Myocyte (in vitro differentiated cells): ENCODE results near the gene MRNIP. TPM values are rescaled to one million over a fixed set of nuclear protein-coding genes. Genes with fewer than 3 reads are reported as not detected.

ENCODE experiments used
- DNase-seq: peaks from one replicate; pipeline ENCODE4 v3.0.0-alpha.2; 2012; ENCODE audit warnings: low read depth
- polyA plus RNA-seq: library from polyadenylated mRNA; unstranded; fragments of >200 nt; gene quantifications from one replicate; pipeline ENCODE4 v1.2.1, GENCODE V29; 2012; ENCODE audit warnings: missing spikeins
- total RNA-seq: library from RNA; depleted of rRNA; stranded (reverse); fragments of >200 nt; gene quantifications from 2 replicates; pipeline ENCODE4 v1.2.3, GENCODE V29; 2014

MRNIP gene
- 22.5 and 30.1 TPM in 2 replicates for total RNA-seq
- 29.3 TPM for polyA plus RNA-seq

DNA sequence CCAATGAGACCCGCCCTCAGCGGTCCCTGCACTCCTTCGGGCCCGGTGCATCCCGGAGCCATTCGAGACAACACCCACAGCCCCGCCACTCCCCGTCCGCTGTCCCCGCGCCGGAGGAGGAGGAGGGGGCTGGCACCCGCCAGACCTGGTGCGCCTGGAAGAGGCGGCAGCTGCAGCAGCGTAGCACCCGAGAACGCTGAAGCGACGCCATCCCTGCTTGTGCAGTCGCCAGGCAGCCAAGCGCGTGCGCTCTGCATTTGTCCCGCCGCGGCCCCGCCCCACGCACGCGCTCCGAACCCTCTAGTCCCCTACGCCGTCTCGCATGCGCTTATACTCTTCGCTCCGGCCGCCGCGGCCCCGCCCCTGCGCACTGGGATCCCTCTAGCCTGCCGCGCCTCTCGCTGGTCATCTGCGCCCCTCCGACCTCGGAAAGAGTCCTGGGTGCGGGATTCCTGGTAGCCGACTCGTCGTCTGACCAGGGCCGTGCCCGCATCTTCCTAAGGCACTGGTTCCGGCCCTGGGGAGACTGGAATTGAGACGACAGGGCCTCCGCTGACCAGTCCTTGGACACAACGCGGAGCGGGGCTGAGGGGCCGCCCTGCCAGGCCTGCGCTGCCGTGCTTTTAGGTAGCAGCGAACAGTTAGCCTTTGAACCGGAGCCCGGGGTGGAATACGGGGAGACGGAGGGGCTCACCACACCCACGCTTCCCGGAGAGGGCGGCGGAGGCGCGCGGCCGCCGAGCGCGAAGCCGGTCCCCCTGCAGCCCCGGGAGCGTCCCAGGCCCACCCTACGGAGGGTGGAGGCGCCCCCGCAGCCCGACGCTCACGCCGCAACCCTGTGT lies at the start of gene MRNIP:
MRNIP (minus strand) TSS at position 232 of the 842 bp plus-strand sequence; CDS start at position 211, 21 bp downstream.
- DNase-seq: peak; percentile 98

- peak; percentile 75 for DNase-seq
Observed at GRCh38 chr5:179907556-179908324, 49.1 kb upstream of the MRNIP start, which contains the start of gene TBC1D9B. TSS of gene TBC1D9B (minus strand) at chr5:179907897. CDS start at chr5:179907821, 76 bp downstream.

DNA sequence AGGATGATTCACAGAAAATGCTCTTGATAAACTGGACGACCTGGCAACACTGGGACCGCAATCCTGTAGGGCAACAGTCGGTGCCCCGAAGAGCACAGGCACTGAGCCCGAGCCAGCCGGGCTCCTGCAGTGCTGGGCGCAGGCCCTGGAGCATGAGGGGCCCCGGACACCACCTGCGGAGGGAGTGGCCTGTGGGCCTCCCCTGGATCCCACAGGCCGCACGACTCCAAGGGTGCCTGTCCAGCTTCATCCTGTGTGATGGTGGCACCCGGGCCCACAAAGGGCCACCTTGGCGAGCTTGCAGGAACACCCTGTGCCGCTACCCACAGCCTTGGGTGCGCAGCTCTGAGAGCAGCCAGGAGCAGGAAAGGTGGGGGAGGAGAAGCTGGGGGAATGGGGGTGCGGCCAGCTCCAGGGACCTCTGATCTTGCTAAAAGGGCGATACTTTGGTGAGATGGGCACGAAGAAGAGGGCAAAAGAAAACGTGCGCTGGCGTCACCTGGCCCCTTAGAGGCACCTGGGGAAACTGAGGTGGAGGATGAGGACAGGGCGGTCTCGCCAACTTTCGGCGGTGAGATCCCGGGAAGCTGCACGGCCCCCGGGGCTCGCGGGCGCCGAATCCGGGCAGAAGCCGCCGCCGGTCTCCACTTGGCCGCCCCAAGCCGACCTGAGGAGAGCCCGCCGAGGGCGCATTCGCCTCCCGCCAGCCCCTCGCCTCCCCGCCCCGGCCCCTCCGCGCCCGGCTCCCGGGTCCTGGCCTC lies 48.4 kb upstream of the MRNIP start:
- peak; percentile 44 for DNase-seq

DNA sequence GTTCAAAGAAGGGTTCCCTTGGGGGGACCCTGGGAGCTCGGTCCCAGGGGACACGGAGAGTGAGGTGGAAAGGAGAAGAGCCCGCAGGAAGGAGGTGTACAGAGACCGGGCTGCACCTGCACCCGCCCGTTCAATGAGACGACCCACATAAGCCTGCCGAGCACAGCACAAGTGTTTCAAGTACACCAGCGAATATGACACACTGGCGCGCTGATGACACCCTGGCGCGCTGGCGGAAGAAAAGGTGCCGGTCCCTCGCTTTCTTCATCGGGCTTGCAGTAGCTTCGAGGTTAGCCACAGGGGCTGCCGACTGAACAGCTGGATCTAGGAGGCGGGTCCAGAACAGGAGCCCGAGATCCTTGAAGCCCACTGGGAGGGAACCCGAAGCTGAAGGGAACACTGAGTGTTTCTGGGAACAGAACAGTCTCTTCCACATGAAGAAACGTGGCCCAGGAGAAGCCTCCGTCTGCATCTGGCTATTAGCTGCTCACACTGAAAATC lies 47.7 kb upstream of the MRNIP start:
- peak; percentile 45 for DNase-seq

DNA sequence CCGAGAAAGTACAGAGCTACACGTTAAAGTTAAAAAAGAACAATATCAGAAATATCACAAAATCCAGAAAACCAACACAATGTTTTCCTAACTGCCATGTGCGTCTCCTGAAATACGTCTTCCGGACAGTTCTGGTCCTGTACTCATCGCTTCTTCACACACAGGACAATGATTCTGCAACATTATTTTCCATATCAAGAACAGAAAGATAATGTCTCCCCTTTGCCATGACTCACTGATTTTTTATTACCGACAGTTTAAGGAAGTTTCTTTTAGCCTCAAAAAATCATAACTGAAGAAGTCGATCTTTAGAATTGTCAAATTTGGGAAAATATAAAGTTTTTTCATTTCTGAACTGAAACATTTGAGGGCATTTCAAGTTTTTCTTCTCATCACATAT lies 46.5 kb upstream of the MRNIP start:
- DNase-seq: no peak

DNA sequence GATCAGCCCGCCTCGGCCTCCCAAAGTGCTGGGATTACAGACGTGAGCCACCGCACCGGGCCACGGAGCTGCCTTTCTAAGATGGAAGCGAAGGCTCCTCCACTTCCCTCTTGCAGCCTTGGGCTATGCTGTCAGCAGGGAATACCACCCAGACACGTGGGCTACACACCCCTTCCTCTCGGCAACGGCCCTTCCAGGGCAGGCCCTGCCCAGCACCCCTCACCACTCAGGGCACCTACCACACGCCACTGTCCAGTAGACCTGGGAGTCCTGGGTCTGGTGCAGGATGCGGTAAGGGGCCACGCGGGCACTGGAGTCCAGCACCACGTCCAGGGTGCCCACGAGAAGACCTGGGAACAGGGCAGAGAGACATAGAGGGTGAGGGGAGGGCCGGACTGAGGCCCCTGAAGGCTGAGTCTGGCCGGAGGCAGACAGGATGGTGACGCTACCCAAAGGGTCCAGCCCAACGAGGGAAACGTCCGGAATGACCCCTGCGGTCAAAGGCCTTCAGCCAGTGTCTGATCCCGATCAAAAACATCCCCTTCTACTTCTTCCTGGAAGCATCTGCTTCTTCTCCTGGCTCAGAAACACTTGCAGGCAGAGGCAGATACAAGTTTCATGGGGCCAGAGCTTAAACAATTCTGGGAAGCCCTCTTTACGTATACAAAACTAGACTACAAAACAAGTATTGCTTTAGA lies 46.0 kb upstream of the MRNIP start:
- no peak for DNase-seq

GRCh38 chr5:179902763-179903158 lies 44.1 kb upstream of the MRNIP start:
- no peak for DNase-seq

- DNase-seq: no peak
Observed at GRCh38 chr5:179901915-179902762, 43.5 kb upstream of the MRNIP start.

DNA sequence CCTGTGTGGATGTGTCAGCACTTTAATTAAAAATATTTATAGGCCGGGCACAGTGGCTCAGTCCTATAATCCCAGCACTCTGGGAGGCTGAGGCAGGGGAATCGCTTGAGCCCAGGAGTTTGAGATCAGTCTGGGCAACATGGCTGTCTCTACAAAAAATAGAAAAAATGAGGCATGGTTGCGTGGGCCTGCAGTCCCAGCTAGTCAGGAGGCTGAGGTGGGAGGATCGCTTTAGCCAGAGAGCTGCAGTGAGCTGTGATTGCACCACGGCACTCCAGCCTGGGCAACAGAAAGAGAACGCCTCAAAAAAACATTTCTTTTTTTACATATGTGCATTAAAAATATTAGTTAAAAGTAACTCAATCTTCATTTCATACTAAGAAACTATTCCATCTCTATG lies 42.8 kb upstream of the MRNIP start:
- no peak for DNase-seq

DNA sequence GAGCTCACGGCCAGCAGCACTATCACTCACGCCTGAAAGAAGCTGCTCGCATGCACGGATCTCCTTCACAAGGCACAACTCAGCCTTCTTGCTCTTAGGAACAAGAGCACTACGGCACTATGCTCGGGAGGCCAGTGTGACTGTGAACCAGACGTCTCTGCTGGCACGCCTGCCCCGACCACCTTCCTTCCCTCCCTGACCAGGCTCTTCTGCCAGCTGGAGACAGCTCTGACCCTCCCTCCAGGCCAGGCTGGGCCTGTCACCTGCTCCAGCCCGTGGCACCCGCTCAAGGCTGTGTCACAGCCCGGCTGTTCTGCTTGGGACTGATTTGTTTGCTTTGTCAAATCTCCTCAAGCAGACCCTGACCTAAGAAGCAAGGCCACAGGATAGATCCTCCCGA lies 42.1 kb upstream of the MRNIP start:
- peak; percentile 87 for DNase-seq

- peak; percentile 69 for DNase-seq
Observed at GRCh38 chr5:179900206-179900605, 41.6 kb upstream of the MRNIP start.

DNA sequence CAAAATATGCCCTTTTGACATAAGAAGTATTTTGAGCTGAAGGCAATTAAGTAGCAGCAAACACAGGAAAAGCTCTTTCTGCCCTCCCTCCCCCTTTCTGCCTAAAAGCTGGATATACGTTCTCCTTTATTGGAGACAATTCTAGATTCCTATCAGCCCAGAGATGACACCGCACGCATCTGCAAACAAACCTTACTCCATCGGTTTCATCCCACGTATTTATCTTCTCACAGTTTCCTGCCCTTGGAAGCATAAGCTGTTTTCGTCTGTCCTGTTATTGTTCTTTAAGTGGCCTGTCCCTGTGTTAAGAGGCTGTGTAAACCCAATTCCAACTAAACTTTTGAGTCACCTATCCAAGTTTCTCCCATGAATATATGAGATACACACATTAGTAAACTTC lies 37.2 kb upstream of the MRNIP start:
- DNase-seq: no peak

GRCh38 chr5:179893958-179894895 lies 35.6 kb upstream of the MRNIP start:
- no peak for DNase-seq

DNA sequence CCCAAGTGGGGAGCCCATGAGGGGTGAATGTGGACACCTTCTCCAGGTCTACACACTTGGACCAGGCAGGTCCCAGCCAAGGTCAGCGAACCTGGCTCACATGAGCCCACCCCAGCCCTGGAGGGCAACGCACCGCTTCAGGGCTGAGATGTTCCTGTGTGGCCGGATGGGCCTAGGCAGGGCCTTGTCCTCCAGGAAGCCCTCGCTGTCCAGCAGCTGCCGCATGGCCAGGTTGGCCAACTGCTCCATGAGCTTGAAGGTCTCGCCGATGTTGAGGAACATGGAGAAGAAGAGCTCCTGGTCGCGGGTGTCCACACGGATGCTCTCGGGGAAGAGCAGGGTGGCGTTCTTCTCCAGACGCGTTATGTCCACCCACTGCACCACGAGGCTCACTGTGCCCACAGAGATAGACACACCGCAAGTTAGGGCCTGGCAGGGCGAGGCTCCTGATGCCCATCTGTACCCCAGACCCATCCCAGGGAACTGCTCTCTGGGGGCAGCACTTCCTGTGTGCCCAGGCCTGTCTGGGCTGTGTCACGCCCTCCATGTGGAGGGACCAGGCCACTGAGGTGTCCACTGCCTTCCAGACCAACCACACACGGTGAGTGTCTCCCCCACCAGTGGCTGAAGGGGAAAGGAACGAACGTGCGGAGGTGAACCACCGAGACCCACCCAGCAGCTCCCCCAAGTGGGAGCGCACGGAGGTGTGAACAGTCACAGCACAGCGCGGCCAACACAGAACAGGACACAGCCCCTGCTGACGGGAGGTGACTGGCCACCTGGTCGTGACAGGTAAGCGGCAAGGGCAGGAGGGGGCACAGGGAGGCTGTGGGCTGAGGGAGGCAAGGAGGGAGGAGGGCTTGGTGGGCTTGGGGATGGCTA lies 34.7 kb upstream of the MRNIP start:
- DNase-seq: no peak

GRCh38 chr5:179892255-179892654 lies 33.6 kb upstream of the MRNIP start:
- DNase-seq: no peak

DNA sequence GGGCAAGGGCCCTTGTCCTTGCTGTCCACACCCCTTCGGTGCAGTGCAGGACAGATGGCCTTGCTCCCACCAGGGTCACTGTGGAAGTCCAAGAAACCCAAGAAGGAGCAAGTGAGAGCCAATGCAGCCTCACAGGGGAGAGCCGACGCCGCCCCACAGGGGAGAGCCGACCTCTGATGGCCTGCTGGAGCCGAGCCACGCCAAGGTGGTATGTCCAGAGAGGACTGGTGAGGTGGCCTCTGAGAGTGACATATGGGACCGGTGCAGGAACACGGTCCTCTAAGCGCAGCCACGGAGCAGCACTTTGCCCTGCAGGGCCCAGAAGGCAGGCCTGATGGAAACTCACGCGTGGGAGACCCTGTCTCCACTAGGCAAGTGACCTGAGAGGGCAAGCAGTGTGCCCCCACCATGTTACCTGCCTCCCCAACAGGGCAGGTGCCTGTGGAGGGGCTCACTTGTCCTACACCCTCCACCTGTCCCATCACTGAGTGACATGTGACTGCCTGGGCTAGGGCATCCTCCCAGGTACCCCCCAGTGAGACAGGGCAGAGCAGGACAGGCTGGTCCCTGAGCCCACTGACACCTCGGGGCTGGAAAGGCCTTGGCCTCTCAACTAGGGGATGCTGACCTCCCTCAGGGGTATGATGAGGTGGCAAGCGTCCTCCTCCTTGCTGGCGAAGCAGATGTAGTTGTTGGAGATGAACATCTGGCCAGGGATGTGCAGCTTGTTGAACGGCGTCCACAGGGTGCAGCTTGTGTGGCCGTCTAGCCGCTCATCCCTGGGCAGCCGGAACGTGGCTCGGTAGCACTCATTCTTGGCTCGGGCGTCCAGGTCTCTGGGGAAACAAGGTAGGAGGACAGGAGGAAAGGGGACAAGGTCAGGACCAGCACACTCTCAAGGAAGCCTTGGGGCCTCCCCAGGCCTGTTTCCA lies 32.4 kb upstream of the MRNIP start:
- no peak for DNase-seq
